Heart right ventricle (tissue), 16 donors: ENCODE data around the gene CNTROB. TPM values are rescaled to one million over a fixed set of nuclear protein-coding genes. Genes with fewer than 3 reads are reported as not detected.

Experiments used
- ATAC-seq, 8 donors: fragments of 200-7000 bp; cut with Tn5 transposase; one replicate each; pipeline ENCODE4 v1.9.1; 2020; ENCODE audit warnings: mild to moderate bottlenecking in 8 of 8, moderate library complexity in 8 of 8, moderate number of reproducible peaks in 1 of 8
- DNase-seq, 2 donors: peaks; one replicate each; pipeline ENCODE4 v3.0.0-alpha.2; 2020
- H3K27ac ChIP-seq, 10 donors: fragments of 200-600 bp; sonication (generic) in 2 of 10; one replicate each; pipeline versions ENCODE4 v1.5.0 to v1.8.0; 2020 to 2022; ENCODE audit warnings: mild to moderate bottlenecking in 3 of 10
- H3K27me3 ChIP-seq, 7 donors: fragments of 200-600 bp; one replicate each; pipeline ENCODE4 v1.8.0; 2021 to 2022; ENCODE audit warnings: mild to moderate bottlenecking in 2 of 7
- H3K36me3 ChIP-seq, 9 donors: fragments of 200-600 bp; sonication (generic) in 1 of 9; one replicate each; pipeline versions ENCODE4 v1.5.0 to v1.8.0; 2020 to 2022; ENCODE audit warnings: mild to moderate bottlenecking in 2 of 9
- H3K4me1 ChIP-seq, 9 donors: fragments of 200-600 bp; sonication (generic) in 1 of 9; one replicate each; pipeline versions ENCODE4 v1.5.0 to v1.8.0; 2020 to 2022; ENCODE audit warnings: mild to moderate bottlenecking in 4 of 9
- H3K4me3 ChIP-seq, 10 donors: fragments of 200-600 bp; sonication (generic) in 2 of 10; one replicate each; pipeline versions ENCODE4 v1.5.0 to v1.8.0; 2020 to 2022; ENCODE audit warnings: mild to moderate bottlenecking in 7 of 10, moderate library complexity in 2 of 10
- H3K9me3 ChIP-seq, 11 donors: fragments of 200-600 bp in 10 of 11; sonication (generic) in 2 of 11; one replicate each; pipeline versions ENCODE4 v1.5.0 to v1.8.0; 2013 to 2022; ENCODE audit warnings: mild to moderate bottlenecking in 2 of 11, control low read depth in 1 of 11, moderate library complexity in 1 of 11
- WGBS, 2 donors: extraction: QIAGEN DNeasy Blood & Tissue Kit; methylation state at CpG; one replicate each; pipeline ENCODE4 v1.1.7; 2013; ENCODE audit warnings: inconsistent platforms in 1 of 2; 5-methylcytosine and 5-hydroxymethylcytosine counted together
- intact Hi-C, 10 donors: fragments of 100-400 bp; cut with DNase I; formaldehyde crosslinking; loops; one replicate each; pipeline versions ENCODE4 v1.11.1 to v1.14.2; 2022
- polyA plus RNA-seq, 2 donors: library from polyadenylated mRNA; stranded (reverse); fragments of 200-250 nt; gene quantifications; one replicate each; pipeline ENCODE4 v1.2.3, GENCODE V29; 2013
- total RNA-seq, 10 donors: library from RNA; stranded (reverse); fragmentation: NEBNext Ultra II Directional in 3 of 10; extraction: Animal tissue kit (Norgen Biotek cat#: 25700) in 3 of 10; gene quantifications; one replicate each; pipeline versions ENCODE4 v1.2.1 to v1.2.4, GENCODE V29; 2021 to 2023
- TF ChIP-seq, protein P1 (sequence below), 9 donors: fragments of 200-600 bp; sonication (generic) in 2 of 9; IDR thresholded peaks; one replicate each; pipeline versions ENCODE4 v1.5.0 to v1.8.0; 2021 to 2022; ENCODE audit warnings: antibody characterized with exemption in 9 of 9, mild to moderate bottlenecking in 5 of 9, moderate library complexity in 1 of 9
- donor health status: Arrhythmogenic right ventricular cardiomyopathy.
- donor health status: ischemic (EF 13 %, LVEDD 7.1; RV severe dilation, severe dysfunction).
- donor health status: healthy with polysubstance abuse.
- donor health status: DM: no; HTN: yes; CAD: no.
- donor health status: DM: no; HTN: no; CAD: no.
- donor health status: ischemic (EF 25% LVEDD 6.9; RV normal size, moderate dysfunction).
- donor health status: ischemic (EF 25% LVEDD 5.7; RV mildly dilated, moderate dysfunction).
- donor health status: healthy.
- donor health status: DM: yes; HTN: yes; CAD: no.
- donor health status: Ischemic cardiomyopathy.
- donor health status: ischemic (EF 35%, LVEDD 5.7; RV mildly dilated, moderate dysfunction).
- donor health status: nonischemic (EF 11% LVEDD 7.7; RV severe dilation, severe dysfunction).
- donor health status: DM: yes; HTN: yes; CAD: no.
- donor health status: PGD.
- donor health status: ischemic (EF 29% LVEDD 5.4; RV normal size, mild dysfunction).
- donor health status: nonischemic (EF 23%, LVEDD 6.1; RV moderate dilation, normal function).

The CNTROB gene
- total and polyA plus RNA-seq, 12 donors, result 7.8 to 19.8 (median 11.1) TPM

DNA sequence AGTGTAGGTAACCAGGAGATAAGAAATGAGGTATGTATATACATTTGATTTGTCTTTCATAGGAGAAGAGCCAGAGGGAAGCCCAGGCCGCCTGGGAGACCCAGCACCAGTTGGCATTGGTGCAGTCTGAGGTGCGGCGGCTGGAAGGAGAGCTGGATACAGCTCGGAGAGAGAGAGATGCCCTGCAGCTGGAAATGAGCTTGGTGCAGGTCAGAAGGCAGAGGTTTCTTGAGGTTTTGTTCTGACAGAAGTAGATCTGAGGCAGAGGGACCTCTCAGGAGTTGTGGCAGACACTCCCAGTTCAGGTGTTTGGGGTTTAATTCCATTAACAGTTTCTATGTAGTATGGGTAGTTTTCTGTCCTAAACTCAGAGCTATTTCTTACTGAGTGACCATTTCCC is 8.0 kb downstream of the CNTROB start:
- H3K36me3 ChIP-seq, result peaks cover 0 to 99% (median 24%) of the 10 kb centered on the region in 9 donors
- intact Hi-C loops, result no loop called here
- DNase-seq (no peak), ATAC-seq (no peak)
- H3K27ac ChIP-seq, result no peak overlapping the region
- 94 to 97% methylated on average over 4 of the region's 4 CpGs for WGBS, 2 donors
- no peaks in the 10 kb centered on the region for H3K9me3 ChIP-seq
- no peak overlapping the region for H3K4me3 ChIP-seq
- H3K27me3 ChIP-seq, result no peaks in the 10 kb centered on the region
- TF ChIP-seq, protein P1, sequence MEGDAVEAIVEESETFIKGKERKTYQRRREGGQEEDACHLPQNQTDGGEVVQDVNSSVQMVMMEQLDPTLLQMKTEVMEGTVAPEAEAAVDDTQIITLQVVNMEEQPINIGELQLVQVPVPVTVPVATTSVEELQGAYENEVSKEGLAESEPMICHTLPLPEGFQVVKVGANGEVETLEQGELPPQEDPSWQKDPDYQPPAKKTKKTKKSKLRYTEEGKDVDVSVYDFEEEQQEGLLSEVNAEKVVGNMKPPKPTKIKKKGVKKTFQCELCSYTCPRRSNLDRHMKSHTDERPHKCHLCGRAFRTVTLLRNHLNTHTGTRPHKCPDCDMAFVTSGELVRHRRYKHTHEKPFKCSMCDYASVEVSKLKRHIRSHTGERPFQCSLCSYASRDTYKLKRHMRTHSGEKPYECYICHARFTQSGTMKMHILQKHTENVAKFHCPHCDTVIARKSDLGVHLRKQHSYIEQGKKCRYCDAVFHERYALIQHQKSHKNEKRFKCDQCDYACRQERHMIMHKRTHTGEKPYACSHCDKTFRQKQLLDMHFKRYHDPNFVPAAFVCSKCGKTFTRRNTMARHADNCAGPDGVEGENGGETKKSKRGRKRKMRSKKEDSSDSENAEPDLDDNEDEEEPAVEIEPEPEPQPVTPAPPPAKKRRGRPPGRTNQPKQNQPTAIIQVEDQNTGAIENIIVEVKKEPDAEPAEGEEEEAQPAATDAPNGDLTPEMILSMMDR (IDR thresholded peaks at IDR 0.05), result no peak
- H3K4me1 ChIP-seq, result no peaks in the 10 kb centered on the region

DNA sequence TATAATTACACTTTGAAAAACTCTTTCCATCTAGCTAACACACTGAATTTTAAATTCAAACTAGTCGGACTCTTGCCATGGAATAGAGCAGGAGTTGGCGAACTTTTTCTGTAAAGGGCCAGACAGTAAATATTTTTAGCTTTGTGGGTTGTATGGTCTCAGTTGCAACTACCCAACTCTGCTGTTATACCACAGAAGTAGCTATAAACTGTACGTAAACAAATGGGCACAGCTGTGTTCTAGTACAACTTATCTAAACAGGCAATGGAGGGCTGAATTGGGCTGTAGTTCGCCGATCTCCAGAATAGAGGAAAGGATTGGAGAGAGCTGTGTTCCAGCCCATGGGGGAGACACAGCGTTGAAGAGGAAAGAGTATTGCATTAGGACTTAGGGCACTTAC is 8.7 kb downstream of the CNTROB start:
- Histone ChIP-seq H3K4me3 (no peak overlapping the region), H3K27me3 (no peaks in the 10 kb centered on the region), H3K4me1 (no peaks in the 10 kb centered on the region), H3K27ac (no peak overlapping the region), H3K9me3 (no peaks in the 10 kb centered on the region), H3K36me3 (peaks cover 3 to 99% (median 31%) of the 10 kb centered on the region in 9 donors)
- 94 to 95% methylated on average over 6 of the region's 6 CpGs for WGBS, 2 donors
- ATAC-seq, result no peak
- no peak for DNase-seq
- intact Hi-C loops, result no loop called here
- TF ChIP-seq, protein P1 (IDR thresholded peaks at IDR 0.05), result no peak

DNA sequence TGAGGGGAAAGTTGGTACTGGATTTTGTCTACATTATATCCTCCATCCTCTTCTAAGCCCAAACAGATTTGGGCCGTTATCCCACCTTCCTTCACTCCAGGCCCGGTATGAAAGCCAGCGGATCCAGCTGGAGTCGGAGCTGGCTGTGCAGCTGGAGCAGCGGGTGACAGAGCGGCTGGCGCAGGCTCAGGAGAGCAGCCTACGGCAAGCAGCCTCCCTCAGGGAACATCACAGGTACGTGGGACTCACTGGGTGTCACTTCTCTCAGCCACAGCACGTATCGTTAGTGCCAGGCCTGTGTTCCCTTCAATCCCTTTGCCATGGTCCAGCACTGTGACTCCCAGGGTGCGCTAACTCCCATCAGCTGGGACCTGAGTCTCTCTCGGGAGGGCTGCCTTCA is 11.3 kb downstream of the CNTROB start:
- no peaks in the 10 kb centered on the region for H3K27me3 ChIP-seq
- intact Hi-C loops, result no loop called here
- DNase-seq (no peak), ATAC-seq (no peak)
- H3K9me3 ChIP-seq, result no peaks in the 10 kb centered on the region
- H3K4me3 ChIP-seq, result no peak overlapping the region
- TF ChIP-seq, protein P1 (IDR thresholded peaks at IDR 0.05), result no peak
- no peaks in the 10 kb centered on the region for H3K4me1 ChIP-seq
- H3K27ac ChIP-seq, result no peak overlapping the region
- H3K36me3 ChIP-seq, result peaks cover 0 to 99% (median 50%) of the 10 kb centered on the region in 9 donors
- WGBS, 2 donors, result 91 to 93% methylated on average over 13 of the region's 13 CpGs

DNA sequence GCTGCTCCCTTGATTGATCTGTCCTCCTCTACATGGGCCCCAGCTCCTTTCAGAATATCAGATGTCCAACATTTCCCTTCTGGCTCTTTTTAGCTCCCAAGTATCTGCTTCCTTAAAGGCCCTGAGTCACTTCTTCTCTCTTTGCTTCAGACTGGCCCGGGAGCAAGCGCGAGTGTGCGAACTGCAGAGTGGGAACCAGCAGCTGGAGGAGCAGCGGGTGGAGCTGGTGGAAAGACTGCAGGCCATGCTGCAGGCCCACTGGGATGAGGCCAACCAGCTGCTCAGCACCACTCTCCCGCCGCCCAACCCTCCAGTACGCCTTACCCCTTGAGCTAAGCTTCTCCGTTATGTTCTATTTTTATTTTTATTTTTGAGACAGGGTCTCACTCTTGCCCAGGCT is 12.3 kb downstream of the CNTROB start:
- no peak for DNase-seq
- H3K36me3 ChIP-seq, result peaks cover 0 to 99% (median 54%) of the 10 kb centered on the region in 9 donors

More for the DNA sequence above, 12.3 kb downstream of the CNTROB start:
- peak in 1 of 8 donors; percentile 16 for ATAC-seq
- 92 to 96% methylated on average over 9 of the region's 9 CpGs for WGBS, 2 donors
- no peaks in the 10 kb centered on the region for H3K4me1 ChIP-seq
- intact Hi-C loops, result no loop called here
- H3K27me3 ChIP-seq, result no peaks in the 10 kb centered on the region
- TF ChIP-seq, protein P1 (IDR thresholded peaks at IDR 0.05), result no peak
- H3K9me3 ChIP-seq, result no peaks in the 10 kb centered on the region
- H3K27ac ChIP-seq, result no peak overlapping the region
- no peak overlapping the region for H3K4me3 ChIP-seq
